Measurements from ENCODE around the gene PHF13.
A peak's percentile ranks its signal among the peaks of the same experiment; 100 is the strongest.

The PHF13 gene

GRCh38 chr1:6623269-6623965 is 9.9 kb downstream of the PHF13 start:
- in situ Hi-C loops (cut with MboI; ENCODE audit: low sequenced_read_pairs): no loop called here
- DNase-seq (ENCODE audit: low spot score in 2 of 2): no peak
- no peaks in the 10 kb centered on the region for H3K9me3 ChIP-seq
- H3K4me3 ChIP-seq: no peak overlapping the region
- peaks cover 9% of the 10 kb centered on the region for H3K4me1 ChIP-seq
- H3K27me3 ChIP-seq (ENCODE audit: low read depth): no peaks in the 10 kb centered on the region
- peaks cover 64% of the 10 kb centered on the region for H3K36me3 ChIP-seq (replicated peaks)

GRCh38 chr1:6624710-6625583 is 11.4 kb downstream of the PHF13 start, which contains the start of gene THAP3:
Gene THAP3, plus strand, starts transcription at chr1:6624868. Its CDS starts 351 bp downstream, at chr1:6625219.
- H3K27me3 ChIP-seq (ENCODE audit: low read depth): no peaks in the 10 kb centered on the region
- H3K4me1 ChIP-seq: peaks cover 9% of the 10 kb centered on the region
- H3K9me3 ChIP-seq: no peaks in the 10 kb centered on the region
- H3K36me3 ChIP-seq (replicated peaks): peaks cover 60% of the 10 kb centered on the region
- DNase-seq (ENCODE audit: low spot score in 2 of 2): peak; percentile 69 to 93
- peak within 1 kb of the TSS; percentile 74 for H3K4me3 ChIP-seq
- in situ Hi-C loops (cut with MboI; ENCODE audit: low sequenced_read_pairs): no loop called here

GRCh38 chr1:6625584-6626149 is 12.1 kb downstream of the PHF13 start:
- peak overlapping the region; percentile 74 for H3K4me3 ChIP-seq
- in situ Hi-C loops (cut with MboI; ENCODE audit: low sequenced_read_pairs): no loop called here
- H3K36me3 ChIP-seq (replicated peaks): peaks cover 59% of the 10 kb centered on the region
- H3K4me1 ChIP-seq: peaks cover 9% of the 10 kb centered on the region
- no peaks in the 10 kb centered on the region for H3K27me3 ChIP-seq (ENCODE audit: low read depth)
- no peaks in the 10 kb centered on the region for H3K9me3 ChIP-seq
- DNase-seq (ENCODE audit: low spot score in 2 of 2): peak in 1 of 2 experiments; percentile 27

GRCh38 chr1:6627031-6627430 is 13.5 kb downstream of the PHF13 start:
- no peak overlapping the region for H3K4me3 ChIP-seq
- in situ Hi-C loops (cut with MboI; ENCODE audit: low sequenced_read_pairs): no loop called here
- H3K9me3 ChIP-seq: no peaks in the 10 kb centered on the region
- peaks cover 9% of the 10 kb centered on the region for H3K4me1 ChIP-seq
- no peaks in the 10 kb centered on the region for H3K27me3 ChIP-seq (ENCODE audit: low read depth)
- no peak for DNase-seq (ENCODE audit: low spot score in 2 of 2)
- H3K36me3 ChIP-seq (replicated peaks): peaks cover 48% of the 10 kb centered on the region

GRCh38 chr1:6627841-6628545 is 14.5 kb downstream of the PHF13 start:
- Histone ChIP-seq H3K4me3 (no peak overlapping the region), H3K9me3 (no peaks in the 10 kb centered on the region), H3K4me1 (peaks cover 9% of the 10 kb centered on the region), H3K36me3 (replicated peaks) (peaks cover 45% of the 10 kb centered on the region), H3K27me3 (ENCODE audit: low read depth) (no peaks in the 10 kb centered on the region)
- DNase-seq (ENCODE audit: low spot score in 2 of 2): no peak
- in situ Hi-C loops (cut with MboI; ENCODE audit: low sequenced_read_pairs): no loop called here

- H3K9me3 ChIP-seq: no peaks in the 10 kb centered on the region
- in situ Hi-C loops (cut with MboI; ENCODE audit: low sequenced_read_pairs): no loop called here
- DNase-seq (ENCODE audit: low spot score in 2 of 2): no peak
- H3K4me3 ChIP-seq: no peak overlapping the region
- H3K27me3 ChIP-seq (ENCODE audit: low read depth): no peaks in the 10 kb centered on the region
- peaks cover 9% of the 10 kb centered on the region for H3K4me1 ChIP-seq
- H3K36me3 ChIP-seq (replicated peaks): peaks cover 47% of the 10 kb centered on the region
Measured at GRCh38 chr1:6628971-6629479, 15.5 kb downstream of the PHF13 start.

GRCh38 chr1:6630027-6630426 is 16.5 kb downstream of the PHF13 start:
- peaks cover 4% of the 10 kb centered on the region; the same call in 1 of the 2 replicates for H3K4me1 ChIP-seq
- in situ Hi-C loops (cut with MboI; ENCODE audit: low sequenced_read_pairs): no loop called here
- no peak overlapping the region for H3K4me3 ChIP-seq
- H3K27me3 ChIP-seq (ENCODE audit: low read depth): no peaks in the 10 kb centered on the region
- peaks cover 54% of the 10 kb centered on the region for H3K36me3 ChIP-seq (replicated peaks)
- no peaks in the 10 kb centered on the region for H3K9me3 ChIP-seq
- DNase-seq (ENCODE audit: low spot score in 2 of 2): no peak

- H3K4me3 ChIP-seq: no peak overlapping the region
- peaks cover 60% of the 10 kb centered on the region for H3K36me3 ChIP-seq (replicated peaks)
- DNase-seq (ENCODE audit: low spot score in 2 of 2): no peak
- H3K27me3 ChIP-seq (ENCODE audit: low read depth): no peaks in the 10 kb centered on the region
- in situ Hi-C loops (cut with MboI; ENCODE audit: low sequenced_read_pairs): no loop called here
- no peaks in the 10 kb centered on the region for H3K9me3 ChIP-seq
- H3K4me1 ChIP-seq: peaks cover 2% of the 10 kb centered on the region; the same call in 1 of the 2 replicates
Measured at GRCh38 chr1:6631058-6631457, 17.5 kb downstream of the PHF13 start.

GRCh38 chr1:6632588-6633514 is 19.3 kb downstream of the PHF13 start:
- in situ Hi-C loops (cut with MboI; ENCODE audit: low sequenced_read_pairs): no loop called here
- H3K4me3 ChIP-seq: no peak overlapping the region
- no peaks in the 10 kb centered on the region for H3K9me3 ChIP-seq
- H3K4me1 ChIP-seq: no peaks in the 10 kb centered on the region
- no peaks in the 10 kb centered on the region for H3K27me3 ChIP-seq (ENCODE audit: low read depth)
- DNase-seq (ENCODE audit: low spot score in 2 of 2): no peak
- H3K36me3 ChIP-seq (replicated peaks): peaks cover 72% of the 10 kb centered on the region

- H3K4me3 ChIP-seq: no peak overlapping the region
- H3K4me1 ChIP-seq: no peaks in the 10 kb centered on the region
- peak; percentile 10 to 68 for DNase-seq (ENCODE audit: low spot score in 2 of 2)
- H3K9me3 ChIP-seq: no peaks in the 10 kb centered on the region
- no peaks in the 10 kb centered on the region for H3K27me3 ChIP-seq (ENCODE audit: low read depth)
- peaks cover 70% of the 10 kb centered on the region for H3K36me3 ChIP-seq (replicated peaks)
- in situ Hi-C loops (cut with MboI; ENCODE audit: low sequenced_read_pairs): no loop called here
Measured at GRCh38 chr1:6634371-6635052, 21.0 kb downstream of the PHF13 start.

GRCh38 chr1:6635161-6635909 is 21.8 kb downstream of the PHF13 start:
- Histone ChIP-seq H3K9me3 (no peaks in the 10 kb centered on the region), H3K4me3 (no peak overlapping the region), H3K4me1 (no peaks in the 10 kb centered on the region), H3K27me3 (ENCODE audit: low read depth) (no peaks in the 10 kb centered on the region), H3K36me3 (replicated peaks) (peaks cover 72% of the 10 kb centered on the region)
- no peak for DNase-seq (ENCODE audit: low spot score in 2 of 2)
- in situ Hi-C loops (cut with MboI; ENCODE audit: low sequenced_read_pairs): no loop called here

Measured in HAP-1 (cell line).